A549 treated with AZD2906 at 1 μM for 4 hours (cell line): Measurements from ENCODE around the gene TFF1. TPM values are rescaled to one million over a fixed set of nuclear protein-coding genes. Genes with fewer than 3 reads are reported as not detected.

Experiments
- total RNA-seq: library from RNA; stranded (reverse); fragments of 200-300 nt; extraction: Qiagen RNA extraction; gene quantifications from 5 replicates; pipeline ENCODE4 v1.2.3, GENCODE V29; 2022

Gene TFF1
- total RNA-seq, result 23.1 to 27.2 TPM (median 25.9 TPM) in 5 replicates

GRCh38 chr21:42366292-42367010 lies at the start of gene TFF1:
Gene TFF1 (minus strand): TSS chr21:42366535. CDS start chr21:42366495, 40 bp downstream.

DNA sequence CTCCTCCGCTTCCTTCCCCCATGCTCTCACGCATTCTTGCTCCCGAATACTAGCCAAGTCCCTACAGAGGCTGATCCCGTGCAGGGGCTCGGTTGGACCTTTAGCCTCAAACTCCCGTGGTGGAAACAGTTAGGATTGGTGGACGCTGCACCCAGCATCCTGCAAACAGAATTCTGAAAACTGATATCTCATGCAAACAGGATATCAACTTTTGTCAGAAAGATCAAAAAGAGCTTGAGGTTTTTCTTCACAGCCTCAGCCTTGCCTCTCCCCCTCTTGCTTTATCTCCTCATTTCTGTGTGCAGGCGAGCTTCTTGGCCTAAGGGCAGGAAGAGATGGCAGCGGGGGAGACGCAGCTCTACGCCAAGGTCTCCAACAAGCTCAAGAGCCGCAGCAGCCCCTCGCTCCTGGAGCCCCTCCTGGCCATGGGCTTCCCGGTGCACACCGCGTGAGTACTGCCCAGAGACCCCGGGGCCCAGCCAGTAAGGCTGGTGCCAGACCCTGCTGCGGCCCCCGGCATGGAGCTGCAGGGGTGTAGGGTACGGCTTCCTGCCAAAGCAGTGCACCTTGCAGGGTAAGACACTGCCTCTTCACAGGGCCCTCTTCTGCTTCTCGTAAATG lies 37.4 kb upstream of the TFF1 start, which contains the start of gene UBASH3A:
TSS of gene UBASH3A (plus strand) at position 292 of the 621 bp plus-strand sequence. CDS start at position 336, 44 bp downstream.

GRCh38 chr21:42395905-42396651 lies 29.7 kb upstream of the TFF1 start, which contains the start of gene TMPRSS3:
Gene TMPRSS3 (minus strand): TSS chr21:42396052. CDS start chr21:42395417, 635 bp downstream.

DNA sequence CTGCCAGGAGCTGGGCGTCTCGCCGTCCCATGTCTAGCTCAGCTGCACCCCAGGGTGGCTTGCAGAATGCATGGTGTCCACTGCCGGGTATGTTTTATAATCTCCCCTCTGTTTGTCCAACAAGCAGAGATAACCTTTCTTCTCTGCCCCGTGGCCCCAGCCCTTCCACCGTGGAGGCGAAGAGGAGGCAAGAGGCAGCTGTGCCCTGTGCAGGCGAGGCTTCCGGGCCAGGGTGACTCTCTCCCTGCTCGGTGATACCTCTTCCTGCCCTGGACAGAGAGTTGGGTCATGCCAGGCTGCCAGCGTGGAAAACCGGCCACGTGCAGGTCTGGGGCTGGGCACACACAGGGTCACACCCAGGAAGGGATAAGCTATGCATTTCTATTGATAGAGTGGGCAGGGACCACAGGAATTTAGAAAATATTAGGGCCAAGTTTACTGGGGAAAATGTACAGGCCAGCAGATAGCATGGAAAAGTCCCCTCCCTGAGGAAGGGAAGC lies 15.4 kb downstream of the TFF1 start, which contains the start of gene TFF2:
TSS of gene TFF2 (minus strand) at position 68 of the 500 bp plus-strand sequence. CDS start at position 31, 37 bp downstream.

DNA sequence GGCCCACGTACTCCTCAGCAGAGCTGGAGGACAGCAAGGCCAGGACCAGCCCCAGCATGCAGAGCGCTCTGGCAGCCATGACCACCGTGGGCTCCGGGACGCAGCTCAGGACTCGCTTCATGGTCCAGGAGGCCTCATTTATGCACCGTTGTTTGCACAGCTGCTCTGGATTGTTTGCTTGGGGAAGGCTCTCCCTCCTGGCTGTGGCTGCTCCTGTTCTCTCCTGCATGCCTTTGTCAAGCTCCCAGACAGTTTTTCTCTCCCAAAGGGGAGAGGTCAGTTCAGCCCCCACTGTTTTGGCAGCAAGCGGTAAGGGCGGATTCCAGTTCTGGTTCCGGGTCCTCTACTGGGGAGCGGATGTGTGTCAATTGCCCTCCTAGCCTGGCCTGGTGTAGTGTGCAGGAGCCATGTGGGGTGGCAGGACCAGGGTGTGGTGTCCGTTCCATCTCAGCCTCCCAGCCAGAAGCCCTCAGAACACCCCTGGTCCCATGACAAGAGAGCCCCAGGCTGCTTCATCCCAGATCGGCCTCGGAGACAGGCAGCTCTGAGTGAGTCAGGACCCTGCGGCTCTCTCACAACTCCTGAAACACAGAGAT lies 50.9 kb downstream of the TFF1 start, which contains the start of gene TFF3:
TSS of gene TFF3 (minus strand) at position 114 of the 596 bp plus-strand sequence. CDS start at position 79, 35 bp downstream.

Other genes with a start within 250 kb of the TFF1 start
- gene ABCG1, start 147.4 kb downstream of the TFF1 start, total RNA-seq, result 2.6 to 3.0 TPM (median 2.7 TPM) in 5 replicates
- not detected in 5 replicates for gene TFF3, start 51.1 kb downstream of the TFF1 start, total RNA-seq
- not detected in 5 replicates for gene TFF2, start 15.5 kb downstream of the TFF1 start, total RNA-seq
- 0.14 to 0.30 TPM (median 0.20 TPM) in 5 replicates for gene TMPRSS3, start 29.5 kb upstream of the TFF1 start, total RNA-seq
- 0.07 to 0.22 TPM (median 0.12 TPM) in 5 replicates for gene UBASH3A, start 37.4 kb upstream of the TFF1 start, total RNA-seq
- 0.45 to 0.66 TPM (median 0.61 TPM) in 5 replicates for gene RSPH1, start 129.7 kb upstream of the TFF1 start, total RNA-seq
- gene SLC37A1, start 147.3 kb upstream of the TFF1 start, total RNA-seq, result 3.1 to 3.6 TPM (median 3.2 TPM) in 5 replicates